IMR-90 (cell line): ENCODE results near the gene SLC6A3. TPM values are rescaled to one million over a fixed set of nuclear protein-coding genes. Genes with fewer than 3 reads are reported as not detected.

Experiments used
- ATAC-seq: fragments of 200-7000 bp; cut with Tn5 transposase; 2 replicates; pipeline ENCODE4 v1.9.1; 2020; ENCODE audit warnings: low read depth, mild to moderate bottlenecking, moderate library complexity
- BruUV-seq: library from RNA; stranded (reverse); fragments of 400-500 nt; replicated peaks from 2 replicates; lab custom pipeline; 2021; lab: Mats Ljungman, UMichigan
- CTCF ChIA-PET: fragments of 300-600 bp; formaldehyde crosslinking; extraction: SDS; loops from one replicate; lab custom pipeline; 2021; ENCODE audit warnings: antibody characterized with exemption; lab: Yijun Ruan, JAX
- POLR2A ChIA-PET: fragments of 300-600 bp; sonication (Branson Sonifier 250); formaldehyde crosslinking; loops from one replicate; lab custom pipeline; 2022; ENCODE audit warnings: antibody characterized with exemption; ENCODE audit not compliant: unreplicated experiment; lab: Charles Lee
- DNase-seq: peaks from one replicate; pipeline ENCODE4 v3.0.0; 2013
- H2AFZ ChIP-seq: replicated peaks from 2 replicates; pipeline ENCODE3; 2013; ENCODE audit warnings: low read length, mild to moderate bottlenecking; ENCODE audit not compliant: poor library complexity
- H2AK5ac ChIP-seq: 2 replicates; pipeline ENCODE4 v1.6.1; 2013; ENCODE audit warnings: low read depth, low read length, inconsistent platforms
- H2AK9ac ChIP-seq: replicated peaks from 2 replicates; pipeline ENCODE3; 2013; ENCODE audit warnings: mild to moderate bottlenecking, low read depth, low read length, moderate library complexity; ENCODE audit not compliant: poor library complexity
- H2BK120ac ChIP-seq: 2 replicates; pipeline ENCODE4 v1.6.1; 2013; ENCODE audit warnings: low read depth, low read length, inconsistent platforms
- H2BK15ac ChIP-seq: 3 replicates; pipeline ENCODE4 v1.6.1; 2013; ENCODE audit warnings: low read depth, low read length, inconsistent platforms
- H2BK20ac ChIP-seq: 2 replicates; pipeline ENCODE4 v1.6.1; 2013; ENCODE audit warnings: low read depth, mild to moderate bottlenecking, inconsistent platforms, low read length, moderate library complexity
- H2BK5ac ChIP-seq: 2 replicates; pipeline ENCODE4 v1.6.1; 2013; ENCODE audit warnings: mild to moderate bottlenecking, low read depth, low read length, inconsistent platforms; ENCODE audit not compliant: poor library complexity, severe bottlenecking
- H3K14ac ChIP-seq: replicated peaks from 2 replicates; pipeline ENCODE4 v1.6.1; 2013; ENCODE audit warnings: low read depth, low read length, inconsistent platforms
- H3K18ac ChIP-seq: 2 replicates; pipeline ENCODE4 v1.6.1; 2013; ENCODE audit warnings: low read depth, low read length, control low read depth
- H3K23ac ChIP-seq: 2 replicates; pipeline ENCODE4 v1.6.1; 2013; ENCODE audit warnings: low read depth, low read length, inconsistent platforms
- H3K27ac ChIP-seq: 2 replicates; pipeline ENCODE4 v1.5.1; 2013; ENCODE audit warnings: mild to moderate bottlenecking, control low read depth, low read length; ENCODE audit not compliant: insufficient read depth
- H3K27me3 ChIP-seq: 2 replicates; pipeline ENCODE4 v1.6.1; 2013; ENCODE audit warnings: low read length; ENCODE audit not compliant: control insufficient read depth, insufficient read depth
- H3K36me3 ChIP-seq: 2 replicates; pipeline ENCODE4 v1.6.1; 2013; ENCODE audit warnings: low read length, mixed read lengths; ENCODE audit not compliant: control insufficient read depth, insufficient read depth
- H3K4ac ChIP-seq: 2 replicates; pipeline ENCODE4 v1.6.1; 2013; ENCODE audit warnings: low read depth, low read length, inconsistent platforms
- H3K4me1 ChIP-seq: 2 replicates; pipeline ENCODE4 v1.6.1; 2013; ENCODE audit warnings: low read length, mixed read lengths; ENCODE audit not compliant: control insufficient read depth, insufficient read depth
- H3K4me2 ChIP-seq: 2 replicates; pipeline ENCODE4 v1.6.1; 2013; ENCODE audit warnings: low read depth, mild to moderate bottlenecking, control low read depth, low read length, moderate library complexity
- H3K4me3 ChIP-seq: 2 replicates; pipeline ENCODE4 v1.5.1; 2013; ENCODE audit warnings: low read depth, mild to moderate bottlenecking, control low read depth, low read length, moderate library complexity; ENCODE audit not compliant: insufficient read depth
- H3K56ac ChIP-seq: 2 replicates; pipeline ENCODE4 v1.6.1; 2013; ENCODE audit warnings: low read length, inconsistent platforms; ENCODE audit not compliant: insufficient read depth; ENCODE audit errors: extremely low read depth
- H3K79me1 ChIP-seq, 2 experiments: 2 replicates each; pipeline ENCODE4 v1.6.1; 2013; ENCODE audit warnings: low read length in 2 of 2, inconsistent platforms in 1 of 2, low read depth in 1 of 2
- H3K9ac ChIP-seq: 2 replicates; pipeline ENCODE4 v1.6.1; 2013; ENCODE audit warnings: low read depth, low read length, control low read depth
- H3K9me1 ChIP-seq: 2 replicates; pipeline ENCODE4 v1.6.1; 2013; ENCODE audit warnings: low read length, inconsistent platforms; ENCODE audit not compliant: insufficient read depth
- H3K9me3 ChIP-seq: 2 replicates; pipeline ENCODE4 v1.6.1; 2013; ENCODE audit warnings: low read length; ENCODE audit not compliant: control insufficient read depth, insufficient read depth
- H4K20me1 ChIP-seq: 2 replicates; pipeline ENCODE4 v1.6.1; 2013; ENCODE audit warnings: low read length, inconsistent platforms; ENCODE audit not compliant: insufficient read depth
- H4K5ac ChIP-seq: 2 replicates; pipeline ENCODE4 v1.6.1; 2013; ENCODE audit warnings: mild to moderate bottlenecking, low read depth, low read length, control low read depth
- H4K8ac ChIP-seq, 2 experiments: 2 replicates each; pipeline ENCODE4 v1.6.1; 2013; ENCODE audit warnings: low read depth in 2 of 2, low read length in 2 of 2, control low read depth in 1 of 2, inconsistent platforms in 1 of 2
- H4K91ac ChIP-seq: 2 replicates; pipeline ENCODE4 v1.6.1; 2013; ENCODE audit warnings: low read depth, low read length, inconsistent platforms; ENCODE audit not compliant: insufficient read depth
- BHLHE40 ChIP-seq: fragments of 150-350 bp; IDR thresholded peaks from 2 replicates; pipeline ENCODE4 v1.6.1; 2016; ENCODE audit warnings: mild to moderate bottlenecking, low read depth, low read length
- CEBPB ChIP-seq: IDR thresholded peaks from 2 replicates; pipeline ENCODE4 v1.6.1; 2012; ENCODE audit warnings: low read depth, low read length, improper control_type of control experiment
- CHD1 ChIP-seq: IDR thresholded peaks from 2 replicates; pipeline ENCODE4 v1.6.1; 2012; ENCODE audit warnings: low read depth, low read length, improper control_type of control experiment
- CTCF ChIP-seq: conservative IDR thresholded peaks from 2 replicates; pipeline ENCODE4 v1.5.1; 2012; ENCODE audit warnings: mild to moderate bottlenecking, low read depth, low read length, improper control_type of control experiment
- ELK1 ChIP-seq: fragments of 150-350 bp; IDR thresholded peaks from 2 replicates; pipeline ENCODE4 v1.6.1; 2016; ENCODE audit warnings: low read depth, mild to moderate bottlenecking, low read length, moderate library complexity, borderline replicate concordance
- FOS ChIP-seq: fragments of 150-350 bp; IDR thresholded peaks from 2 replicates; pipeline ENCODE4 v1.6.1; 2016; ENCODE audit warnings: low read depth, low read length
- MAFK ChIP-seq: IDR thresholded peaks from 2 replicates; pipeline ENCODE4 v1.6.1; 2012; ENCODE audit warnings: low read depth, low read length, improper control_type of control experiment
- MAZ ChIP-seq: IDR thresholded peaks from 2 replicates; pipeline ENCODE4 v1.6.1; 2012; ENCODE audit warnings: low read depth, mild to moderate bottlenecking, low read length, improper control_type of control experiment, moderate library complexity, borderline replicate concordance
- MXI1 ChIP-seq: IDR thresholded peaks from 2 replicates; pipeline ENCODE4 v1.6.1; 2012; ENCODE audit warnings: low read depth, mild to moderate bottlenecking, low read length, moderate library complexity, borderline replicate concordance
- NFE2L2 ChIP-seq: fragments of 150-350 bp; IDR thresholded peaks from 2 replicates; pipeline ENCODE4 v1.6.1; 2016; ENCODE audit warnings: low read depth, mild to moderate bottlenecking, low read length
- POLR2A ChIP-seq: IDR thresholded peaks from 2 replicates; pipeline ENCODE4 v1.6.1; 2012; ENCODE audit warnings: mild to moderate bottlenecking, low read depth, low read length
- RAD21 ChIP-seq: IDR thresholded peaks from 2 replicates; pipeline ENCODE4 v1.6.1; 2012; ENCODE audit warnings: low read length, improper control_type of control experiment
- RCOR1 ChIP-seq: IDR thresholded peaks from 2 replicates; pipeline ENCODE4 v1.6.1; 2012; ENCODE audit warnings: mild to moderate bottlenecking, low read length, improper control_type of control experiment; ENCODE audit not compliant: insufficient replicate concordance
- RFX5 ChIP-seq: IDR thresholded peaks from 2 replicates; pipeline ENCODE4 v1.8.0; 2012; ENCODE audit warnings: low read depth, mild to moderate bottlenecking, low read length, moderate library complexity
- SMC3 ChIP-seq: fragments of 150-350 bp; IDR thresholded peaks from 2 replicates; pipeline ENCODE4 v1.6.1; 2016; ENCODE audit warnings: low read depth, mild to moderate bottlenecking, antibody characterized with exemption, low read length, moderate library complexity
- WGBS, 2 experiments: methylation state at CpG; one replicate each; pipeline versions ENCODE4 v1.1.5 to v1.1.7; 2013; ENCODE audit warnings: missing lambda C conversion rate in 2 of 2; ENCODE audit not compliant: insufficient read length in 1 of 2; ENCODE audit errors: extremely low coverage in 2 of 2; 5-methylcytosine and 5-hydroxymethylcytosine counted together
- dilution Hi-C: fragments of 300-500 bp; cut with HindIII; formaldehyde crosslinking; loops from one replicate; pipeline ENCODE4 v1.14.3; 2018; ENCODE audit warnings: low sequenced_read_pairs; ENCODE audit not compliant: unreplicated experiment
- in situ Hi-C: fragments of 300-500 bp; cut with MboI; formaldehyde crosslinking; loops from 3 replicates; pipeline ENCODE4 v1.14.3; 2019; ENCODE audit warnings: low sequenced_read_pairs, inconsistent platforms, mixed read lengths
- intact Hi-C: fragments of 100-400 bp; cut with micrococcal nuclease; formaldehyde crosslinking; loops from 2 replicates; pipeline ENCODE4 v1.10.0; 2022
- polyA plus RNA-seq, 3 experiments: library from polyadenylated mRNA; depleted of rRNA; stranded (reverse); fragments of >200 nt; gene quantifications; 2 replicates each; pipeline ENCODE4 v1.2.3, GENCODE V29; 2012; ENCODE audit warnings: low replicate concordance in 1 of 3
- total RNA-seq: library from RNA; depleted of rRNA; stranded (reverse); fragments of >200 nt; gene quantifications from 2 replicates; pipeline ENCODE4 v1.2.3, GENCODE V29; 2012

The SLC6A3 gene
- total and polyA plus RNA-seq, 2 of the 4 experiments (the other 2 are of a cell fraction), result not detected

- intact Hi-C loops, result loop anchor here (5.0 kb wide), 1 partner anchor 46 kb away; the partner anchor contains the start of gene LPCAT1
- POLR2A ChIA-PET, result no interaction called here
These were observed 31.1 kb upstream of the SLC6A3 start for GRCh38 chr5:1476181-1476966.

More at GRCh38 chr5:1476181-1476966, 31.1 kb upstream of the SLC6A3 start:
- Histone ChIP-seq H2AK5ac (no peak overlapping the region), H3K27ac (no peak overlapping the region), H2BK120ac (no peak overlapping the region), H3K23ac (no peak overlapping the region), H2AK9ac (no peak overlapping the region), H3K4ac (no peak overlapping the region), H3K56ac (no peak overlapping the region), H3K9me3 (no peaks in the 10 kb centered on the region), H2BK20ac (no peak overlapping the region), H2AFZ (no peak overlapping the region), H3K79me1 (peaks cover 0 to 3% of the 10 kb centered on the region in 2 experiments; a peak in 1 of 4 replicates), H3K9me1 (peaks cover 3% of the 10 kb centered on the region; the same call in 1 of the 2 replicates), H4K5ac (no peak overlapping the region), H3K9ac (no peak overlapping the region), H4K8ac (no peak overlapping the region), H3K36me3 (peaks cover 63% of the 10 kb centered on the region), H2BK15ac (no peak overlapping the region), H4K20me1 (peaks cover 20% of the 10 kb centered on the region), H3K4me2 (no peak overlapping the region), H4K91ac (no peak overlapping the region), H3K18ac (no peak overlapping the region), H3K4me1 (no peaks in the 10 kb centered on the region), H3K4me3 (no peak overlapping the region), H2BK5ac (no peak overlapping the region), H3K27me3 (no peaks in the 10 kb centered on the region), H3K14ac (no peak overlapping the region)
- no TSS peak for BruUV-seq
- in situ Hi-C loops, result no loop called here
- DNase-seq, result no peak
- dilution Hi-C loops, result no loop called here
- WGBS, 2 experiments, result 91% methylated on average over 9 of the region's 28 CpGs; no CpG with 5 or more reads in 1 of the 2 experiments
- TF ChIP-seq ELK1 (no peak), CHD1 (no peak), CTCF (no peak), MXI1 (no peak), RFX5 (no peak), FOS (no peak), SMC3 (no peak), BHLHE40 (no peak), MAZ (no peak), POLR2A (no peak), NFE2L2 (no peak), RAD21 (no peak), CEBPB (no peak), RCOR1 (no peak), MAFK (no peak)
- CTCF ChIA-PET, result no interaction called here
- ATAC-seq, result no peak
